Measurements from ENCODE around the gene SFI1.

Gene SFI1

GRCh38 chr22:31595271-31595670 is 98.9 kb downstream of the SFI1 start:
- DNase-seq (no peak), ATAC-seq (ENCODE audit: insufficient read depth, low read depth) (no peak)
- H3K36me3 ChIP-seq (ENCODE audit: insufficient read depth, low read length): no peaks in the 10 kb centered on the region
- no peak overlapping the region for H3K4me2 ChIP-seq (ENCODE audit: insufficient read depth, low read length)
- no peaks in the 10 kb centered on the region for H3K79me2 ChIP-seq (ENCODE audit: insufficient read depth, low read length)
- no peaks in the 10 kb centered on the region for H4K20me1 ChIP-seq (ENCODE audit: insufficient read depth, low read length)
- no peaks in the 10 kb centered on the region for H3K27me3 ChIP-seq (ENCODE audit: insufficient read depth, low read length, poor library complexity)
- no peak for TF ChIP-seq EZH2 (IDR thresholded peaks at IDR 0.05; ENCODE audit: borderline replicate concordance, low read depth, low read length, severe bottlenecking)
- TF ChIP-seq CTCF (IDR thresholded peaks at IDR 0.05; ENCODE audit: borderline replicate concordance, extremely low read depth, low read length, poor library complexity, severe bottlenecking): no peak
- no peak overlapping the region for H3K4me3 ChIP-seq (ENCODE audit: low read depth in 1 of 2, low read length in 2 of 2)
- no peaks in the 10 kb centered on the region for H3K9me3 ChIP-seq (ENCODE audit: insufficient read depth, low read length, severe bottlenecking)
- no peak overlapping the region for H2AFZ ChIP-seq (ENCODE audit: low read depth, low read length)
- H3K9ac ChIP-seq (ENCODE audit: low read depth, low read length): no peak overlapping the region
- no peaks in the 10 kb centered on the region for H3K4me1 ChIP-seq (ENCODE audit: insufficient read depth, low read length)
- no peak overlapping the region for H3K27ac ChIP-seq (ENCODE audit: low read length)

GRCh38 chr22:31602259-31602952 is 106.1 kb downstream of the SFI1 start:
- no peak overlapping the region for H3K4me3 ChIP-seq (ENCODE audit: low read depth in 1 of 2, low read length in 2 of 2)
- TF ChIP-seq EZH2 (IDR thresholded peaks at IDR 0.05; ENCODE audit: borderline replicate concordance, low read depth, low read length, severe bottlenecking) (no peak), CTCF (IDR thresholded peaks at IDR 0.05; ENCODE audit: borderline replicate concordance, extremely low read depth, low read length, poor library complexity, severe bottlenecking) (no peak)
- H3K4me1 ChIP-seq (ENCODE audit: insufficient read depth, low read length): no peaks in the 10 kb centered on the region
- no peak overlapping the region for H3K9ac ChIP-seq (ENCODE audit: low read depth, low read length)
- H3K36me3 ChIP-seq (ENCODE audit: insufficient read depth, low read length): peaks cover 60% of the 10 kb centered on the region
- no peak for ATAC-seq (ENCODE audit: insufficient read depth, low read depth)
- H4K20me1 ChIP-seq (ENCODE audit: insufficient read depth, low read length): no peaks in the 10 kb centered on the region
- H3K27ac ChIP-seq (ENCODE audit: low read length): no peak overlapping the region
- no peak overlapping the region for H2AFZ ChIP-seq (ENCODE audit: low read depth, low read length)
- no peak overlapping the region for H3K4me2 ChIP-seq (ENCODE audit: insufficient read depth, low read length)
- DNase-seq: no peak
- no peaks in the 10 kb centered on the region for H3K27me3 ChIP-seq (ENCODE audit: insufficient read depth, low read length, poor library complexity)
- H3K79me2 ChIP-seq (ENCODE audit: insufficient read depth, low read length): no peaks in the 10 kb centered on the region
- H3K9me3 ChIP-seq (ENCODE audit: insufficient read depth, low read length, severe bottlenecking): no peaks in the 10 kb centered on the region

- Histone ChIP-seq H2AFZ (ENCODE audit: low read depth, low read length) (no peak overlapping the region), H3K79me2 (ENCODE audit: insufficient read depth, low read length) (no peaks in the 10 kb centered on the region), H3K9ac (ENCODE audit: low read depth, low read length) (no peak overlapping the region), H3K27ac (ENCODE audit: low read length) (no peak overlapping the region), H3K4me1 (ENCODE audit: insufficient read depth, low read length) (no peaks in the 10 kb centered on the region), H4K20me1 (ENCODE audit: insufficient read depth, low read length) (no peaks in the 10 kb centered on the region), H3K4me3 (ENCODE audit: low read depth in 1 of 2, low read length in 2 of 2) (no peak overlapping the region), H3K27me3 (ENCODE audit: insufficient read depth, low read length, poor library complexity) (no peaks in the 10 kb centered on the region), H3K4me2 (ENCODE audit: insufficient read depth, low read length) (no peak overlapping the region), H3K9me3 (ENCODE audit: insufficient read depth, low read length, severe bottlenecking) (no peaks in the 10 kb centered on the region), H3K36me3 (ENCODE audit: insufficient read depth, low read length) (peaks cover 66% of the 10 kb centered on the region)
- ATAC-seq (ENCODE audit: insufficient read depth, low read depth) (no peak), DNase-seq (no peak)
- TF ChIP-seq EZH2 (IDR thresholded peaks at IDR 0.05; ENCODE audit: borderline replicate concordance, low read depth, low read length, severe bottlenecking) (no peak), CTCF (IDR thresholded peaks at IDR 0.05; ENCODE audit: borderline replicate concordance, extremely low read depth, low read length, poor library complexity, severe bottlenecking) (no peak)
These were observed 106.8 kb downstream of the SFI1 start for GRCh38 chr22:31603081-31603525.

All from DND-41 (cell line).